HCT116 (cell line): ENCODE results near the gene CLIP2. TPM values are rescaled to one million over a fixed set of nuclear protein-coding genes. Genes with fewer than 3 reads are reported as not detected.

Source experiments
- ATAC-seq: fragments of 200-7000 bp; cut with Tn5 transposase; 2 replicates; pipeline ENCODE4 v1.9.1; 2020; ENCODE audit warnings: mild to moderate bottlenecking, moderate library complexity
- BruUV-seq: library from RNA; stranded (reverse); fragments of 400-500 nt; replicated peaks from 2 replicates; lab custom pipeline; 2021; lab: Mats Ljungman, UMichigan
- CTCF ChIA-PET: fragments of 300-600 bp; sonication (Branson Sonifier 250); formaldehyde crosslinking; loops from one replicate; lab custom pipeline; 2021; ENCODE audit warnings: antibody characterized with exemption; lab: Charles Lee
- POLR2A ChIA-PET: fragments of 300-600, 350-600 bp; sonication (Branson Sonifier 250); formaldehyde crosslinking; loops from one replicate; lab custom pipeline; 2021; ENCODE audit warnings: antibody characterized with exemption; lab: Charles Lee
- RAD21 ChIA-PET, 2 experiments: fragments of 300-600 bp; sonication (Branson Sonifier 250); formaldehyde crosslinking; loops; one replicate each; lab custom pipeline; 2023; ENCODE audit warnings: low total read pairs in 2 of 2; ENCODE audit not compliant: uncharacterized antibody in 2 of 2, unreplicated experiment in 2 of 2, low non-redundant PET in 1 of 2; lab: Charles Lee
- DNase-seq: peaks from one replicate; pipeline ENCODE4 v3.0.0-alpha.2; 2010; ENCODE audit warnings: low read depth, low spot score
- H2AFZ ChIP-seq: fragments of 200-600 bp; shearing (Covaris generic), sonication (generic); 2 replicates; pipeline ENCODE4 v1.6.1; 2017; ENCODE audit warnings: low read depth, mixed run types, mixed read lengths, antibody characterized with exemption, low read length; ENCODE audit not compliant: poor library complexity, severe bottlenecking
- H3K27ac ChIP-seq: 2 replicates; pipeline ENCODE4 v1.5.1; 2012; ENCODE audit warnings: low read depth, low read length
- H3K27me3 ChIP-seq: fragments of 200-600 bp; sonication (generic); 2 replicates; pipeline ENCODE4 v1.6.1; 2016; ENCODE audit warnings: mixed run types, low read length, mixed read lengths; ENCODE audit not compliant: insufficient read depth
- H3K36me3 ChIP-seq, 2 experiments: fragments of 200-500 bp in 1 of 2; fragments of 200-600 bp in 1 of 2; sonication (Bioruptor generic) in 1 of 2; sonication (generic) in 1 of 2; 2 replicates each; pipeline versions ENCODE4 v1.5.1 to v1.6.1; 2014 to 2016; ENCODE audit warnings: low read length in 2 of 2, inconsistent platforms in 1 of 2, mixed read lengths in 1 of 2, mixed run types in 1 of 2; ENCODE audit not compliant: insufficient read depth in 2 of 2, control insufficient read depth in 1 of 2
- H3K4me1 ChIP-seq, 2 experiments: fragments of 200-600 bp in 1 of 2; sonication (generic) in 1 of 2; 2 replicates each; pipeline versions ENCODE4 v1.5.1 to v1.6.1; 2012 to 2017; ENCODE audit warnings: low read length in 2 of 2, inconsistent platforms in 1 of 2, mild to moderate bottlenecking in 1 of 2, mixed read lengths in 1 of 2, mixed run types in 1 of 2, moderate library complexity in 1 of 2; ENCODE audit not compliant: insufficient read depth in 2 of 2, control insufficient read depth in 1 of 2
- H3K4me2 ChIP-seq: fragments of 200-600 bp; sonication (generic); 2 replicates; pipeline ENCODE4 v1.6.1; 2017; ENCODE audit warnings: mixed run types, low read length, mixed read lengths
- H3K4me3 ChIP-seq, 2 experiments: fragments of 200-600 bp in 1 of 2; sonication (generic) in 1 of 2; replicated peaks in 1 of 2; 2 replicates each; pipeline ENCODE4 v1.5.1; 2011 to 2016; ENCODE audit warnings: low read length in 2 of 2, control low read depth in 1 of 2, low read depth in 1 of 2, mild to moderate bottlenecking in 1 of 2, mixed read lengths in 1 of 2, mixed run types in 1 of 2
- H3K79me2 ChIP-seq: fragments of 200-600 bp; sonication (generic); 2 replicates; pipeline ENCODE4 v1.6.1; 2017; ENCODE audit warnings: mild to moderate bottlenecking, mixed run types, low read length, moderate library complexity, mixed read lengths; ENCODE audit not compliant: insufficient read depth
- H3K9ac ChIP-seq: fragments of 200-600 bp; sonication (generic); 2 replicates; pipeline ENCODE4 v1.6.1; 2016; ENCODE audit warnings: low read length, mixed read lengths
- H3K9me2 ChIP-seq: fragments of 200-600 bp; sonication (generic), shearing (Covaris generic); 2 replicates; pipeline ENCODE4 v1.6.1; 2017; ENCODE audit warnings: mixed run types, mild to moderate bottlenecking, moderate library complexity; ENCODE audit not compliant: insufficient read depth
- H3K9me3 ChIP-seq, 2 experiments: fragments of 200-500 bp in 1 of 2; fragments of 200-600 bp in 1 of 2; sonication (Bioruptor generic) in 1 of 2; sonication (generic) in 1 of 2; 2 replicates each; pipeline ENCODE4 v1.6.1; 2014 to 2017; ENCODE audit warnings: low read length in 2 of 2, mixed read lengths in 2 of 2, inconsistent platforms in 1 of 2, low read depth in 1 of 2, mild to moderate bottlenecking in 1 of 2, mixed run types in 1 of 2, moderate library complexity in 1 of 2; ENCODE audit not compliant: control insufficient read depth in 1 of 2, insufficient read depth in 1 of 2
- H4K20me1 ChIP-seq: fragments of 200-600 bp; sonication (generic), shearing (Covaris generic); 2 replicates; pipeline ENCODE4 v1.6.1; 2017; ENCODE audit warnings: mixed run types, mild to moderate bottlenecking, moderate library complexity; ENCODE audit not compliant: insufficient read depth
- CTCF ChIP-seq, 3 experiments: fragments of 200-600 bp in 1 of 3; sonication (generic) in 1 of 3; IDR thresholded peaks in 2 of 3; conservative IDR thresholded peaks in 1 of 3; 2 replicates each; pipeline ENCODE4 v1.5.1; 2012 to 2017; ENCODE audit warnings: low read depth in 2 of 3, low read length in 2 of 3, antibody characterized with exemption in 1 of 3, borderline replicate concordance in 1 of 3, control low read depth in 1 of 3, mild to moderate bottlenecking in 1 of 3, mixed read lengths in 1 of 3, mixed run types in 1 of 3, moderate library complexity in 1 of 3; ENCODE audit not compliant: insufficient read depth in 1 of 3
- ELF1 ChIP-seq: IDR thresholded peaks from 2 replicates; pipeline ENCODE4 v1.6.1; 2012; ENCODE audit warnings: low read depth, borderline replicate concordance
- POLR2A ChIP-seq: IDR thresholded peaks from 2 replicates; pipeline ENCODE4 v1.7.0; 2011; ENCODE audit warnings: borderline replicate concordance; ENCODE audit not compliant: insufficient read depth, insufficient read length; ENCODE audit errors: extremely low read depth
- RAD21 ChIP-seq: IDR thresholded peaks from 2 replicates; pipeline ENCODE4 v1.6.1; 2012; ENCODE audit warnings: low read depth, mild to moderate bottlenecking
- TCF7L2 ChIP-seq: IDR thresholded peaks from 2 replicates; pipeline ENCODE4 v1.7.0; 2011; ENCODE audit warnings: borderline replicate concordance, inconsistent platforms; ENCODE audit not compliant: insufficient read depth, insufficient read length; ENCODE audit errors: extremely low read depth
- YY1 ChIP-seq: IDR thresholded peaks from 2 replicates; pipeline ENCODE4 v1.6.1; 2011; ENCODE audit warnings: low read length, low read depth, moderate library complexity, mild to moderate bottlenecking; ENCODE audit not compliant: insufficient replicate concordance; ENCODE audit errors: extremely low read depth
- intact Hi-C: fragments of 100-400 bp; cut with micrococcal nuclease; formaldehyde crosslinking; loops from 2 replicates; pipeline ENCODE4 v1.10.0; 2022
- total RNA-seq: library from RNA; stranded (reverse); gene quantifications from one replicate; pipeline ENCODE4 v1.2.1, GENCODE V29; 2021; ENCODE audit not compliant: unreplicated experiment

Gene CLIP2
- total RNA-seq, 1 experiment from 2014 or later: 40.1 TPM

GRCh38 chr7:74417419-74417971, 128.3 kb downstream of the CLIP2 start:
- DNase-seq (peak; percentile 44), ATAC-seq (peak; percentile 98)
- TF ChIP-seq CTCF (IDR thresholded peaks at IDR 0.05 in 2 of 3, conservative IDR thresholded peaks at IDR 0.05 in 1 of 3; ENCODE audit: borderline replicate concordance in 1 of 3, insufficient read depth in 1 of 3, low read depth in 2 of 3, low read length in 2 of 3) (peak; percentile 87 to 96 (median 96)), RAD21 (peak; percentile 99), TCF7L2 (no peak), YY1 (peak; percentile 32)
- no peaks in the 10 kb centered on the region for H3K9me2 ChIP-seq
- H3K9ac ChIP-seq: no peak overlapping the region
- BruUV-seq: no TSS peak
- 0 out of 2 replicates have a peak overlapping the region, but pooled peaks have one; percentile 9 for H3K4me2 ChIP-seq
- H2AFZ ChIP-seq: peak overlapping the region; percentile 59
- peaks cover 2 to 13% of the 10 kb centered on the region in 2 experiments; a peak in 2 of 4 replicates for H3K4me1 ChIP-seq
- RAD21 ChIA-PET: interaction anchor here in 1 of 2 experiments (1.3 kb wide), 1 partner anchor 149 kb away, joined by 6 read pairs; no protein-coding TSS in a partner anchor
- H3K9me3 ChIP-seq: no peaks in the 10 kb centered on the region
- no peaks in the 10 kb centered on the region for H3K36me3 ChIP-seq
- POLR2A ChIA-PET: no interaction called here
- CTCF ChIA-PET: interaction anchor here (1.0 to 1.5 kb wide), 2 partner anchors 146 to 149 kb away, joined by 3 to 16 read pairs; no protein-coding TSS in a partner anchor
- H3K27me3 ChIP-seq: no peaks in the 10 kb centered on the region
- no peaks in the 10 kb centered on the region for H4K20me1 ChIP-seq
- H3K27ac ChIP-seq: no peak overlapping the region
- intact Hi-C loops: loop anchor here (2.0 to 5.0 kb wide), 4 partner anchors 127 to 629 kb away; no protein-coding TSS in a partner anchor
- H3K4me3 ChIP-seq: no peak overlapping the region
- H3K79me2 ChIP-seq: no peaks in the 10 kb centered on the region

- Histone ChIP-seq H3K9ac (no peak overlapping the region), H3K27ac (no peak overlapping the region), H3K36me3 (no peaks in the 10 kb centered on the region), H3K27me3 (no peaks in the 10 kb centered on the region), H4K20me1 (no peaks in the 10 kb centered on the region), H3K4me2 (no peak overlapping the region), H3K9me3 (no peaks in the 10 kb centered on the region), H2AFZ (no peak overlapping the region), H3K9me2 (no peaks in the 10 kb centered on the region), H3K4me1 (peaks cover 2 to 13% of the 10 kb centered on the region in 2 experiments; a peak in 2 of 4 replicates), H3K79me2 (no peaks in the 10 kb centered on the region), H3K4me3 (no peak overlapping the region)
- ChIA-PET CTCF (interaction anchor here (1.0 to 1.5 kb wide), 2 partner anchors 146 to 148 kb away, joined by 3 to 16 read pairs; no protein-coding TSS in a partner anchor), POLR2A (no interaction called here), RAD21 (interaction anchor here in 1 of 2 experiments (1.3 kb wide), 1 partner anchor 149 kb away, joined by 6 read pairs; no protein-coding TSS in a partner anchor)
- no TSS peak for BruUV-seq
- ATAC-seq (no peak), DNase-seq (no peak)
- intact Hi-C loops: loop anchor here (5.0 kb wide), 1 partner anchor 449 kb away; no protein-coding TSS in a partner anchor
- TF ChIP-seq ELF1: no peak
- no peak for TF ChIP-seq RAD21
- no peak for TF ChIP-seq POLR2A
These were observed 128.9 kb downstream of the CLIP2 start for GRCh38 chr7:74418076-74418475.
